Measurements from ENCODE around the gene CRISPLD2.
"Not testable (repeated sequence)": the region's sequence is repeated elsewhere in the genome, so short reads cannot be mapped to it uniquely, and the experiment has no call there.

Gene CRISPLD2

GRCh38 chr16:84931107-84931494, 111.3 kb downstream of the CRISPLD2 start:
- no peak for DNase-seq (ENCODE audit: low spot score)

GRCh38 chr16:84931506-84931905, 111.7 kb downstream of the CRISPLD2 start:
- no peak for DNase-seq (ENCODE audit: low spot score)

- no peak for DNase-seq (ENCODE audit: low spot score)
These were observed 112.9 kb downstream of the CRISPLD2 start for GRCh38 chr16:84932681-84933080.

- DNase-seq (ENCODE audit: low spot score), result peak; percentile 81
These were observed 114.2 kb downstream of the CRISPLD2 start for GRCh38 chr16:84933774-84934631.

GRCh38 chr16:84937196-84938005, 117.6 kb downstream of the CRISPLD2 start:
- no peak for DNase-seq (ENCODE audit: low spot score)

GRCh38 chr16:84938616-84939015, 118.8 kb downstream of the CRISPLD2 start:
- not testable (repeated sequence) for DNase-seq (ENCODE audit: low spot score)

GRCh38 chr16:84940670-84941551, 121.1 kb downstream of the CRISPLD2 start:
- DNase-seq (ENCODE audit: low spot score), result peak; percentile 89

- DNase-seq (ENCODE audit: low spot score), result peak; percentile 73
These were observed 122.1 kb downstream of the CRISPLD2 start for GRCh38 chr16:84941921-84942320.

GRCh38 chr16:84942786-84943185, 123.0 kb downstream of the CRISPLD2 start:
- no peak for DNase-seq (ENCODE audit: low spot score)

- DNase-seq (ENCODE audit: low spot score), result no peak
These were observed 123.8 kb downstream of the CRISPLD2 start for GRCh38 chr16:84943620-84944019.

- DNase-seq (ENCODE audit: low spot score), result no peak
These were observed 127.2 kb downstream of the CRISPLD2 start for GRCh38 chr16:84947022-84947421.

- no peak for DNase-seq (ENCODE audit: low spot score)
These were observed 128.4 kb downstream of the CRISPLD2 start for GRCh38 chr16:84947996-84948850.

- DNase-seq (ENCODE audit: low spot score), result no peak
These were observed 129.2 kb downstream of the CRISPLD2 start for GRCh38 chr16:84948851-84949610.

- DNase-seq (ENCODE audit: low spot score), result no peak
These were observed 130.1 kb downstream of the CRISPLD2 start for GRCh38 chr16:84949772-84950436.

- DNase-seq (ENCODE audit: low spot score), result no peak
These were observed 131.1 kb downstream of the CRISPLD2 start for GRCh38 chr16:84950906-84951305.

- peak; percentile 91 for DNase-seq (ENCODE audit: low spot score)
These were observed 132.8 kb downstream of the CRISPLD2 start for GRCh38 chr16:84952335-84953189.

- DNase-seq (ENCODE audit: low spot score), result no peak
These were observed 133.5 kb downstream of the CRISPLD2 start for GRCh38 chr16:84953190-84953746.

GRCh38 chr16:84955427-84955826, 135.6 kb downstream of the CRISPLD2 start:
- DNase-seq (ENCODE audit: low spot score), result no peak
